AG04450 (cell line): ENCODE results near the gene SIX3. TPM values are rescaled to one million over a fixed set of nuclear protein-coding genes. Genes with fewer than 3 reads are reported as not detected.
A peak's percentile ranks its signal among the peaks of the same experiment; 100 is the strongest.

Experiments
- CTCF ChIA-PET: fragments of 300-600, 350-600 bp; formaldehyde crosslinking; extraction: SDS; loops from one replicate; lab custom pipeline; 2022; ENCODE audit warnings: antibody characterized with exemption, inconsistent platforms; lab: Charles Lee
- POLR2A ChIA-PET: fragments of 350-600 bp; formaldehyde crosslinking; extraction: SDS; loops from one replicate; lab custom pipeline; 2021; ENCODE audit warnings: antibody characterized with exemption, inconsistent platforms; lab: Yijun Ruan, JAX
- DNase-seq: peaks from one replicate; pipeline ENCODE4 v3.0.0-alpha.2; 2011; ENCODE audit warnings: low read depth, low spot score
- H3K27ac ChIP-seq: one replicate; pipeline ENCODE4 v1.5.1; 2012; ENCODE audit warnings: low read depth, low read length, control low read depth
- H3K27me3 ChIP-seq: one replicate; pipeline ENCODE4 v1.6.0; 2012; ENCODE audit warnings: low read length; ENCODE audit not compliant: control insufficient read depth, insufficient read depth
- H3K4me3 ChIP-seq: 2 replicates; pipeline ENCODE4 v1.5.1; 2011; ENCODE audit warnings: mild to moderate bottlenecking, low read depth, low read length, control low read depth
- H3K9me3 ChIP-seq: 2 replicates; pipeline ENCODE4 v1.5.1; 2012; ENCODE audit warnings: low read length; ENCODE audit not compliant: control insufficient read depth, insufficient read depth
- CTCF ChIP-seq: IDR thresholded peaks from 2 replicates; pipeline ENCODE4 v1.5.1; 2011; ENCODE audit warnings: low read depth, low read length, control low read depth, inconsistent platforms
- polyA minus RNA-seq: library from RNA; depleted of rRNA, polyadenylated mRNA; stranded (reverse); fragments of >200 nt; gene quantifications from 2 replicates; pipeline ENCODE4 v1.2.3, GENCODE V29; 2011; rRNA and poly(A)+ RNA removed
- polyA plus RNA-seq: library from polyadenylated mRNA; depleted of rRNA; stranded (reverse); fragments of >200 nt; gene quantifications from 2 replicates; pipeline ENCODE4 v1.2.3, GENCODE V29; 2011; rRNA removed

Gene SIX3
- polyA plus RNA-seq (not detected in 2 replicates), polyA minus RNA-seq (not detected in 2 replicates)

GRCh38 chr2:44941551-44942234 lies at the start of gene SIX3:
TSS of gene SIX3 (plus strand) at chr2:44941702. CDS start at chr2:44942105, 403 bp downstream.
- DNase-seq = no peak
- CTCF ChIA-PET = no interaction called here
- Histone ChIP-seq H3K4me3 (peak within 1 kb of the TSS; percentile 22), H3K27me3 (peaks cover 94% of the 10 kb centered on the region), H3K9me3 (peaks cover 15% of the 10 kb centered on the region; the same call in 1 of the 2 replicates), H3K27ac (no peak within 1 kb of the TSS)
- POLR2A ChIA-PET = no interaction called here
- no peak for TF ChIP-seq CTCF

DNA sequence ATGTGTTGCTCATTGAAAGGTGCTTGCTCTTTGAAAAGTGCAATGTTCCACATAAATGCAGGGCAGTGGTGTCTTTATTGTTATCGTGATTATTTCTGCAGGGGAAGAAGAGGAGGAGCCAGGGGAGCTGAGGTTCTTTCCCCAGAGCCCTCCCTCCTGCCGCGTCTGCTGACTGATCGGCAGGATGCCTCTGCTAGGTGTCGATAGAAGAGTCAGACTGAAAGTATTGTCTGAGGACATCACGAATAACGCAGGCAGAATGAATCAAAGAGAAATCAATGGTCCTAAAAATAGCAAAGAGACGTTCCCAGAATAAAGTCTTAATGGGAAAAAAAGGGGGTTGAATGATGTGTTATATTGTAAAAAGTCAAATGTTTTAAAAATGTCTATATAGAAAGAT lies 47.4 kb upstream of the SIX3 start:
- POLR2A ChIA-PET = no interaction called here
- no peaks in the 10 kb centered on the region; the same call in 1 of the 2 replicates for H3K9me3 ChIP-seq
- no peak for DNase-seq
- H3K27ac ChIP-seq = no peak overlapping the region
- H3K27me3 ChIP-seq = peaks cover 2% of the 10 kb centered on the region
- TF ChIP-seq CTCF = no peak
- H3K4me3 ChIP-seq = no peak overlapping the region
- CTCF ChIA-PET = no interaction called here

GRCh38 chr2:44895061-44895460 lies 46.4 kb upstream of the SIX3 start:
- POLR2A ChIA-PET = no interaction called here
- peaks cover 2% of the 10 kb centered on the region for H3K27me3 ChIP-seq
- no peak for TF ChIP-seq CTCF
- H3K4me3 ChIP-seq = no peak overlapping the region
- no peak overlapping the region for H3K27ac ChIP-seq
- H3K9me3 ChIP-seq = no peaks in the 10 kb centered on the region; the same call in 1 of the 2 replicates
- DNase-seq = no peak
- CTCF ChIA-PET = no interaction called here

DNA sequence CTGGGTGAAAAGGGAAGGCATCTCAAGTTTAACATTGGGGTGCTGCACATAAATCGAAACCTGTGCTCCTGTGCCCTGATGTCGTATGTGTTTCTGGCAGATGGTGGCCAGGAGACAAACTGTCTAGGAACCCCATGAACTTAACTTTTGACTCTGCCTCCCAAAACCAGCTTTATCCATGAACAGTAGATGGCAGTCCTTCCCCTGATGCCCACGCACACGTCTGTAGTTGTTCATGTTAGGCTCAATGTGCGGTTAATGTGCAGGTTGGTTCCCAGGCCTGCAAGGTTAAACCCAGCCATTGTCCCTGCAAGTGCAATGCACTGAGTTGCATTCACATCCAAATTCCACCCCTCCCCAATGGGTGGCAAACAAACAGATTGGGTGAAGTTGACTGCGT lies 44.1 kb upstream of the SIX3 start:
- peaks cover 10% of the 10 kb centered on the region for H3K27me3 ChIP-seq
- ChIA-PET CTCF (no interaction called here), POLR2A (no interaction called here)
- no peak for TF ChIP-seq CTCF
- H3K9me3 ChIP-seq = no peaks in the 10 kb centered on the region
- no peak overlapping the region for H3K4me3 ChIP-seq
- DNase-seq = no peak
- H3K27ac ChIP-seq = no peak overlapping the region
